ENCODE results near the gene SUFU.
"Not testable (repeated sequence)": the region's sequence is repeated elsewhere in the genome, so short reads cannot be mapped to it uniquely, and the experiment has no call there.

Gene SUFU

GRCh38 chr10:102523250-102524029, 19.7 kb downstream of the SUFU start:
- in situ Hi-C loops (cut with MboI; ENCODE audit: low pct_unique_long_range_greater_than_20kb, low sequenced_read_pairs, unreplicated experiment) = no loop called here
- DNase-seq (ENCODE audit: low spot score) = no peak
- TF ChIP-seq CTCF (IDR thresholded peaks at IDR 0.05; ENCODE audit: extremely low read depth, insufficient read depth, missing control alignments) = no peak

- TF ChIP-seq CTCF (IDR thresholded peaks at IDR 0.05; ENCODE audit: extremely low read depth, insufficient read depth, missing control alignments) = no peak
- in situ Hi-C loops (cut with MboI; ENCODE audit: low pct_unique_long_range_greater_than_20kb, low sequenced_read_pairs, unreplicated experiment) = no loop called here
- no peak for DNase-seq (ENCODE audit: low spot score)
Measured at GRCh38 chr10:102524746-102525145, 21.0 kb downstream of the SUFU start.

- no peak for TF ChIP-seq CTCF (IDR thresholded peaks at IDR 0.05; ENCODE audit: extremely low read depth, insufficient read depth, missing control alignments)
Measured at GRCh38 chr10:102527546-102527945, 23.8 kb downstream of the SUFU start.

GRCh38 chr10:102534333-102534732, 30.6 kb downstream of the SUFU start:
- in situ Hi-C loops (cut with MboI; ENCODE audit: low pct_unique_long_range_greater_than_20kb, low sequenced_read_pairs, unreplicated experiment) = no loop called here
- no peak for DNase-seq (ENCODE audit: low spot score)
- no peak for TF ChIP-seq CTCF (IDR thresholded peaks at IDR 0.05; ENCODE audit: extremely low read depth, insufficient read depth, missing control alignments)

More at GRCh38 chr10:102527546-102527945, 23.8 kb downstream of the SUFU start:
- no peak for DNase-seq (ENCODE audit: low spot score)
- in situ Hi-C loops (cut with MboI; ENCODE audit: low pct_unique_long_range_greater_than_20kb, low sequenced_read_pairs, unreplicated experiment) = no loop called here

GRCh38 chr10:102534966-102535365, 31.2 kb downstream of the SUFU start:
- in situ Hi-C loops (cut with MboI; ENCODE audit: low pct_unique_long_range_greater_than_20kb, low sequenced_read_pairs, unreplicated experiment); DNase-seq (ENCODE audit: low spot score): not testable (repeated sequence)

- in situ Hi-C loops (cut with MboI; ENCODE audit: low pct_unique_long_range_greater_than_20kb, low sequenced_read_pairs, unreplicated experiment) = no loop called here
- no peak for TF ChIP-seq CTCF (IDR thresholded peaks at IDR 0.05; ENCODE audit: extremely low read depth, insufficient read depth, missing control alignments)
- DNase-seq (ENCODE audit: low spot score) = no peak
Measured at GRCh38 chr10:102535481-102536147, 31.8 kb downstream of the SUFU start.

GRCh38 chr10:102537367-102537766, 33.6 kb downstream of the SUFU start:
- TF ChIP-seq CTCF (IDR thresholded peaks at IDR 0.05; ENCODE audit: extremely low read depth, insufficient read depth, missing control alignments) = no peak
- no peak for DNase-seq (ENCODE audit: low spot score)
- in situ Hi-C loops (cut with MboI; ENCODE audit: low pct_unique_long_range_greater_than_20kb, low sequenced_read_pairs, unreplicated experiment) = no loop called here

All from GM13977 (cell line).